ENCODE data around the gene KDR. TPM values are rescaled to one million over a fixed set of nuclear protein-coding genes. Genes with fewer than 3 reads are reported as not detected.

Gene KDR
- total RNA-seq, 3 donors from 2014 or later (not counting 1 experiment from before 2014, with no cell fraction given): 0.07 to 0.08 TPM; not detected in 1

- WGBS (ENCODE audit: insufficient coverage): 94% methylated on average over 2 of the region's 3 CpGs
Observed at GRCh38 chr4:55103224-55103623, 22.2 kb downstream of the KDR start.

GRCh38 chr4:55099816-55100215 is 25.6 kb downstream of the KDR start:
- Histone ChIP-seq H3K4me1 (ENCODE audit: control insufficient read depth, insufficient read depth, low read length) (no peaks in the 10 kb centered on the region), H3K36me3 (ENCODE audit: control insufficient read depth, insufficient read depth, low read length) (no peaks in the 10 kb centered on the region), H3K4me3 (ENCODE audit: low read length) (no peak overlapping the region), H3K9me3 (ENCODE audit: control insufficient read depth, insufficient read depth, low read length) (no peaks in the 10 kb centered on the region), H3K27me3 (ENCODE audit: control insufficient read depth, insufficient read depth, low read length) (no peaks in the 10 kb centered on the region), H3K27ac (ENCODE audit: low read length) (no peak overlapping the region)
- WGBS (ENCODE audit: insufficient coverage): 100% methylated on average over 4 of the region's 4 CpGs
- H3K4me1 Mint-ChIP-seq: peaks cover 20 to 21% of the 10 kb centered on the region in 2 donors
- DNase-seq (no peak), ATAC-seq (no peak)
- H3K36me3 Mint-ChIP-seq: no peaks in the 10 kb centered on the region
- no peak for TF ChIP-seq CTCF (IDR thresholded peaks at IDR 0.05)
- H3K27ac Mint-ChIP-seq: no peak overlapping the region
- intact Hi-C loops (cut with micrococcal nuclease): no loop called here
- no peak overlapping the region for H3K4me3 Mint-ChIP-seq
- no peaks in the 10 kb centered on the region for H3K27me3 Mint-ChIP-seq (ENCODE audit: low read depth in 2 of 2)
- no peaks in the 10 kb centered on the region for H3K9me3 Mint-ChIP-seq

More at GRCh38 chr4:55103224-55103623, 22.2 kb downstream of the KDR start:
- H3K27ac ChIP-seq (ENCODE audit: low read length): no peak overlapping the region
- no peak overlapping the region for H3K4me3 ChIP-seq (ENCODE audit: low read length)
- no peaks in the 10 kb centered on the region for H3K36me3 Mint-ChIP-seq
- no peak overlapping the region for H3K4me3 Mint-ChIP-seq
- no peaks in the 10 kb centered on the region for H3K4me1 ChIP-seq (ENCODE audit: control insufficient read depth, insufficient read depth, low read length)
- H3K27ac Mint-ChIP-seq: no peak overlapping the region
- no peak for TF ChIP-seq CTCF (IDR thresholded peaks at IDR 0.05)
- peaks cover 0 to 12% of the 10 kb centered on the region in 2 donors for H3K27me3 Mint-ChIP-seq (ENCODE audit: low read depth in 2 of 2)
- H3K27me3 ChIP-seq (ENCODE audit: control insufficient read depth, insufficient read depth, low read length): no peaks in the 10 kb centered on the region
- no peaks in the 10 kb centered on the region for H3K9me3 ChIP-seq (ENCODE audit: control insufficient read depth, insufficient read depth, low read length)
- H3K9me3 Mint-ChIP-seq: no peaks in the 10 kb centered on the region
- ATAC-seq: no peak
- H3K4me1 Mint-ChIP-seq: peaks cover 0 to 6% of the 10 kb centered on the region in 2 donors
- H3K36me3 ChIP-seq (ENCODE audit: control insufficient read depth, insufficient read depth, low read length): no peaks in the 10 kb centered on the region
- intact Hi-C loops (cut with micrococcal nuclease): no loop called here
- no peak for DNase-seq

GRCh38 chr4:55098456-55099204 is 26.8 kb downstream of the KDR start:
- intact Hi-C loops (cut with micrococcal nuclease): no loop called here
- no peaks in the 10 kb centered on the region for H3K9me3 Mint-ChIP-seq
- DNase-seq (no peak), ATAC-seq (no peak)
- H3K4me3 Mint-ChIP-seq: no peak overlapping the region
- Histone ChIP-seq H3K27me3 (ENCODE audit: control insufficient read depth, insufficient read depth, low read length) (no peaks in the 10 kb centered on the region), H3K4me1 (ENCODE audit: control insufficient read depth, insufficient read depth, low read length) (no peaks in the 10 kb centered on the region), H3K9me3 (ENCODE audit: control insufficient read depth, insufficient read depth, low read length) (no peaks in the 10 kb centered on the region), H3K4me3 (ENCODE audit: low read length) (no peak overlapping the region), H3K36me3 (ENCODE audit: control insufficient read depth, insufficient read depth, low read length) (no peaks in the 10 kb centered on the region), H3K27ac (ENCODE audit: low read length) (no peak overlapping the region)
- H3K27ac Mint-ChIP-seq: no peak overlapping the region
- H3K4me1 Mint-ChIP-seq: peaks cover 21 to 24% of the 10 kb centered on the region in 2 donors
- no peaks in the 10 kb centered on the region for H3K36me3 Mint-ChIP-seq
- 89% methylated on average over 9 of the region's 10 CpGs for WGBS (ENCODE audit: insufficient coverage)
- no peaks in the 10 kb centered on the region for H3K27me3 Mint-ChIP-seq (ENCODE audit: low read depth in 2 of 2)
- no peak for TF ChIP-seq CTCF (IDR thresholded peaks at IDR 0.05)

- no peaks in the 10 kb centered on the region for H3K27me3 Mint-ChIP-seq (ENCODE audit: low read depth in 2 of 2)
- DNase-seq (no peak), ATAC-seq (peak in 1 of 3 donors; percentile 20)
- H3K4me1 Mint-ChIP-seq: peaks cover 21 to 24% of the 10 kb centered on the region in 2 donors
- H3K4me3 ChIP-seq (ENCODE audit: low read length): no peak overlapping the region
- no peak for TF ChIP-seq CTCF (IDR thresholded peaks at IDR 0.05)
- no peaks in the 10 kb centered on the region for H3K9me3 Mint-ChIP-seq
- no peaks in the 10 kb centered on the region for H3K27me3 ChIP-seq (ENCODE audit: control insufficient read depth, insufficient read depth, low read length)
- H3K36me3 Mint-ChIP-seq: no peaks in the 10 kb centered on the region
- H3K4me1 ChIP-seq (ENCODE audit: control insufficient read depth, insufficient read depth, low read length): no peaks in the 10 kb centered on the region
- H3K36me3 ChIP-seq (ENCODE audit: control insufficient read depth, insufficient read depth, low read length): no peaks in the 10 kb centered on the region
- intact Hi-C loops (cut with micrococcal nuclease): no loop called here
- no peak overlapping the region for H3K27ac ChIP-seq (ENCODE audit: low read length)
- H3K27ac Mint-ChIP-seq: no peak overlapping the region
- H3K9me3 ChIP-seq (ENCODE audit: control insufficient read depth, insufficient read depth, low read length): no peaks in the 10 kb centered on the region
- WGBS (ENCODE audit: insufficient coverage): 60% methylated on average over 4 of the region's 4 CpGs
- H3K4me3 Mint-ChIP-seq: peak overlapping the region; percentile 51
Observed at GRCh38 chr4:55096619-55097018, 28.8 kb downstream of the KDR start.

Measured in natural killer cell (primary cell).